Renal pelvis (tissue), 12 donors: ENCODE results near the gene SMPX. TPM values are rescaled to one million over a fixed set of nuclear protein-coding genes. Genes with fewer than 3 reads are reported as not detected.
"Not testable (repeated sequence)": the region's sequence is repeated elsewhere in the genome, so short reads cannot be mapped to it uniquely, and the experiment has no call there.

Experiments used
- DNase-seq: peaks from one replicate; pipeline ENCODE4 v3.0.0-alpha.2; 2013
- long read RNA-seq, 16 experiments: transcript quantifications; one replicate each; lab custom pipeline, GENCODE V29; 2026
- polyA plus RNA-seq, 3 donors: library from polyadenylated mRNA; unstranded; fragments of 120-200 nt; gene quantifications; one replicate each; pipeline ENCODE4 v1.2.1, GENCODE V29; 2013; ENCODE audit not compliant: insufficient read length in 3 of 3

Gene SMPX
- under 1 TPM in 2 of 3 donors, not detected in 1; 0.19 to 0.57 TPM for polyA plus RNA-seq
- long read RNA-seq, donor 1: 0 reads
- long read RNA-seq, donor 2, partial matches to known transcripts: 0 of 1 reads
- long read RNA-seq, donor 2, other reads (novel, unspliced or antisense): 0 of 1 reads
- long read RNA-seq, donor 3: 0 reads
- long read RNA-seq, donor 4: 0 reads
- long read RNA-seq, donor 5: 0 reads
- long read RNA-seq, donor 6, partial matches to known transcripts: 0 of 1 reads
- long read RNA-seq, donor 6, other reads (novel, unspliced or antisense): 0 of 1 reads
- long read RNA-seq, donor 7: 0 reads
- long read RNA-seq, donor 8: 0 reads
- long read RNA-seq, donor 9: 0 reads
- long read RNA-seq, donor 10: 0 reads
- long read RNA-seq, donor 11: 0 reads
- long read RNA-seq, donor 12: 0 reads
- long read RNA-seq, donor 13: 0 reads
- long read RNA-seq, donor 14: 0 reads
- long read RNA-seq, donor 15, partial matches to known transcripts: 0 of 4 reads
- long read RNA-seq, donor 15, other reads (novel, unspliced or antisense): 0 of 4 reads
- long read RNA-seq, donor 16, partial matches to known transcripts: 7 of 7 reads
- long read RNA-seq, donor 16, other reads (novel, unspliced or antisense): 0 of 7 reads

DNA sequence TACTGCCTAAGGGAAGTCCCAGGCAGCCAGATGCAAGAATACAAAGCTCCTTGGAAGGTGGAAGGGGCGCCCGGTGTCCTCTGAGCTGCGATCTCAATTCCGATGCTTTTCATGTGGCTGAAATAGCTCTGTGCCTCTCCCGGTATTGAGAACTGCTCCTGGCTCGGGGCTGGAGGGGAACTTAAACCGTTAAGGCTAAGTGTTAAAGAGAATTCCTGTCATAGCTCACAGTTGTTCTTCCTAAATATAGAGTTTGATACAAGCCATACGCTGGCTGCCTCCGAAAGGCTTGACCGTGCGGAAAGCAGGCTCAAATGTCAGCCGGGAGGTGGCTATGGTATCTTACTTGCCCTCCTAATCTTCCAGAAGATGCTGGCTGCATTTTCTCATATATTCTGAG, at the start of gene SMPX:
Gene SMPX (minus strand): TSS at position 157 of the 400 bp plus-strand sequence. CDS start 3,826 bp downstream, outside the sequence.
- DNase-seq: no peak

DNA sequence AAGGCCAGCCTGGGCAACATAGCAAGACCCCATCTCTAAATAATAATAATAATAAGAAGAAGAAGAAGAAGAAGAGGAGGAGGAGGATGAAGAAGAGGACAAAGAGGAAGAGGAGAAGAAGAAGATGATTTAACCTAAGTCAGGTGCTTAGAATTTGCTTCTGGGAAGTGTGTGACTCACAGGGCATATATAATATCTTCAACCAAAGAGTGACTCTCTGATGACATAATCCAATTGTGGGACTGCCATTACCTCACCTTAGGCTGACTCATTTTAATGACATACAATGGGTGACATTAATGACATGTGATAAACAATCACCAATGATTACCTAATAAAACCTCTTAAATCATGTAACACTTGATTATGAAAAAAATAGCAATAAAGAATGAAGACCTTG, 48.8 kb upstream of the SMPX start:
- DNase-seq: no peak

DNA sequence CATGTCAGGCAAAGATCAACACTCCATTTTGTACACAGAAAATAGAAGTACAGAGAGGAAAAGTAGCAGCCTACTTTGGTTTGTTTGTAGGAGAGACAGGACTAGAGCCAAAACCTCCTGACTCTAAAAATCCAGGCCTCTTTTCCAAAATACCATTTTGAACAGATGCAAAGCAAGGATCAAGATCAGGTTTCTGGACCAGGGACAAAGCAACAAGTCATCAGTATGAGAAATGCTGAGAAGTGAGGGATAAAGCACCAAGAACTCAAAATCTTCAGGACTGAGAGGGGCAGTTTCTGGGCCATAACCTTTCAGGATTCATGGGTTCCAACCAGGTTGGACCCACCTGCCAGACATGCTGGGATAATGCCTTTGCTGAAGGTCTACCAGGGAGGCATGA, 44.9 kb upstream of the SMPX start:
- DNase-seq: no peak

DNA sequence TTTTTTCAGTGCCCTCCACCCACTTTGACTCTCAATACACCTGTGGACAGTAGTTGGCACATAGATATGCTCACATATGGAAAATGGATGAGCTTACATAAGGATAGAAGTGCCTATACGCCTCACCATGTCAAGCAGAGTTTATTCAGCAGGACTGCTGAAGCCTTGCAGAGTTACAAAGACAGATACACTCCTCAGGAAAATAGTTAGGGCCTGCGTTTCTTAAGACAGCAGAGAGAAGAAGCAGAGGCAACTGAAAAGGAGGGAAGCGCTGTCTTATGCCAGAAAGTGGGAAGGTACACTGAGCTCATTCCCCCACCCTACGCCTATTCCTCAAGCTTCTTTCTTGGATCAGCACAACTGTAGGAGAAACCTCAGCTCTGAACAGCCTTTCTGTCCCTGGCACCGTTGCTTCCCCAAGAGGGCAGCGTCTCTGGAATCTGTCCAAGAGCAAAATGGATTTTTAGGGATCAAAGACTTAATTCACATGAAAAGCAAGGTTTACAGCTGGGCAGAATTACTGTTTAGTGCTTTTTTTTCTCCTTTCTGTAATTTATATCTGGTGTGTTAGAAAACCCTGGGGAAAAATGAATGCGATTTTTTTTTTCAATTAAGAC, 44.2 kb upstream of the SMPX start:
- no peak for DNase-seq

DNA sequence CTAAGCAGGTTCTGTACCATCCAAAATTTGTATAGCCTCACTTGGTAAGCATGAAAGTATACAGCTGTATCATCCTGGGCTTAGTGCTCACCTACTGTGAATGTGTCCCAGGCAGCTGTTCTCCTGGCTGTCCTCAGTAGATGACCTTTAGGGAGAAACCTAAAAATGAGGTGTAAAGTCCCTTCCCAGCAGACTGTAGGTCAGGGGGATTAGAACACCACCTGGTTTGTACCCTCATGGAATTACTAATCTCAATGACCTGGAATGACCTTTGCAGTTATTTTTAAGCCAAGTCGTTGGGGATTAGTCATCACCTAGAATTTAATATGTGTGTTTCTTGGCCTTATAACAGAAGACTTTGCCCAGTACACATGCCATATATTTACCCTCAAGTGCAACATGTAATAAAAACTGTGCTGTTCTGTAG, 42.4 kb upstream of the SMPX start:
- DNase-seq: no peak

DNA sequence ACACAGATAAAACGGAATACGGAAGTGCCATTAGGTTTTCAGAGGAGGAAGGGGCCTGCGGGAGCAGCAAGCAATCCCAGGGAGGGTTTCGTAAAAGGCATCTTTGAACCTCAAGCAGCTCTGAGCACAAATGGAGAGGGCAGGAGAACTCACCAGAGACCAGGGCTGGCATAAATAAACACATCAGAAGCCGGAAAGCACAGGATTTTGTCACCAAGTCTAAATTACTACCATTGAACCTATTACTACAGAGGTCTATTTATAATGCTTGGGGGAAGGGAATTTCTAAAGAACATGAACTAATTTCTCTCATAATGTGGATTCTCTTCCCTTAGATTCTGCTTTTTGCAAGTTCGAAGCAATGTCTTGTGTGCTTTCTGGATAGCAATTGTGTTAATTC, 41.9 kb upstream of the SMPX start:
- no peak for DNase-seq

DNA sequence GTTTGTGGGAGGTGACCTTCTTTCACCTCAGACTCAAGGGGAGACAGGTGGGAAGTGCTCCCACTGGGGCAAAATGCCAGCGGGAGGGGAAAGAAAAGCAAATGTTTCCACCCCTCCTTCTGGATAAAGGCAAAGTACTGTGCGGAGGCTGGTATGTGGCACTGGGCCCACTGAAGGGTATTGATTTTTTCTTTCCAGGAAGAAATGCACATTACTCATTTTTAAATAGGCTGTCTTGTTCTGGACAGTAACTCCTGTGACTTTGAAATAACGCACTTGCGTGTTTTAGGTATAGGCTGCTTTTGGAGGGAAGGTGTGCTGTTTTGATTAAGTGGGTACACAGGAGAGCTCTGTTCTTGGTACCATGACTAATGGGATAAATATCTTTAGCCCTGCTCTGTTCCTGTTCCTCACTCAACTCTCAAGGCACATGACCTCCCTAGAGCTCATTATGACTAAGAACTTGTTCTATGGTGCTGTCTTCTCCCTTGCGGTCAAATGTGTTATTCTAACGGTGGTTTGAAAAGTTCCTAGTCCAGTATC, 40.8 kb upstream of the SMPX start:
- no peak for DNase-seq

DNA sequence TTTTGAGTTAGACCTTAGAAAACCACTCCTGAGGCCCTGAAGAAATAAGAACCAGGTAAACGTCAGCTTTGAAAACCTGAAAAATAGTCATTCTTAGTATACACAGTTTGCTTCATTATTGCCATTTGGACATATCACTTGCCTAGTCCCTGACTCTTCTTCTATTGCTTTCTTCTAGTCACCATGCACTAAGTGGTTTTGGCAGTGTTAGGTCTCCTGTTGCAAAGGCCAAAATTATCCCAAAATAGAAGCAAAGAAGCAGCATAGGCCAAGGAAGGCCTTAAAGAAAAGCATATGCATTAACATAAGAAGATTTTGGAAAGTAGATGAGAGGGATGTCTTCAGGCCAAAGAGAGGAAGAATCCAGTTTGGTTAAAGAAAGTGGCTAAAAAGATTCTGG, 24.1 kb upstream of the SMPX start:
- no peak for DNase-seq

DNA sequence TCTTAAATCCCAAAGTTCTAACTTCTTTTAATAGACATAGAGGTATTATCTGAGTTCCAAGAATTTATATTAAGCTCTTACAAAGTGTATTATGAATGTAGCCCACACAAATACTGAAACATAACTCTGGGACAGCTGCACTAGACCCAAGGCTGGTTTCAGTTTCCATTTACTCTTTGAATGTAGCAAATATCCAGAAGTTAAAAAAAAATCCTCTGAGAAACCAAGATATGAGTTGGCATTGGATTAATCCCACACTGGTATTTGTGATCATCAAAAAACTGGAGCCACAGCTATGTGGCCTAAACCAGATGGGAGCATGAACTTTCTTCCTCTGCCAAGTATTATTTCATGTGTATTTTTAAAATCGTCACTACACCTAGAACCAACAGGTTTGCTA, 23.6 kb upstream of the SMPX start:
- no peak for DNase-seq

DNA sequence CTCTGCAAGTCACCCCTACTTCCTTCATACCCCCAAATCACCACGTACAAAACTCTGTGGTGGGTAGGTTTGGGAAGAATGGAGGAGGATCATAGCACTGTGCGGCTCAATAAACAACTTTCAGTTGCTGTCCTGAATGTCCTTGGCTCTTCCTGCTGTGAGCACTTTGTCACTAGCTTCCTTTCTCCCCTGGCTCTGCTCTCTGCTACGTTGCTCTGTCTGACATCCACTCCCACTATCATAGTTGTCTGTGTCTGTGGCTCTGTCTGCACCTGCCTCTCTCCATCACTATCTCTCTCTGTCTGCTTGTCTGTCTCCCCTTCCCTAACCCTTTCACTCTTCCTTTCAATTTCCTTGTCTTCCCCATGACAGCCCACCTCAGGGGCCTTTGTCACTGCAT, 21.2 kb upstream of the SMPX start:
- DNase-seq: no peak

DNA sequence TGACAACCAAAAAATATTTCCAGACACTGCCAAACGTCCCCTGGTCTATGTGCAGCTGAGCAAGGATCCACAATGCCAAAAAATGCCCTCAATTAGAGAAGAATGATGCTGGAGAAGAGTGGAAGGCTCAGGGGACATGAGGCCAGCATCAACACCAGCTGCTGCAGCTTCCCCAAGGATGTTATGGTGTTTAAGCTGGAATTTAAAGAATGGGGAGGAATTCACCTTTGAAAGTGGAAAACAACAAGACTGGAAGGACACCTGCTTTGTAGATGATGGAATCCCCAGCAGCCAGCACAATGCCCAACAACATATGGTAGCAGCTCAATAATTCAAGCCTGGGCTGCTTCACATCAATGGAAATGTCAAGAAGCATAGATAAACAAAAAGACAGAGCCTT, 20.3 kb upstream of the SMPX start:
- no peak for DNase-seq

DNA sequence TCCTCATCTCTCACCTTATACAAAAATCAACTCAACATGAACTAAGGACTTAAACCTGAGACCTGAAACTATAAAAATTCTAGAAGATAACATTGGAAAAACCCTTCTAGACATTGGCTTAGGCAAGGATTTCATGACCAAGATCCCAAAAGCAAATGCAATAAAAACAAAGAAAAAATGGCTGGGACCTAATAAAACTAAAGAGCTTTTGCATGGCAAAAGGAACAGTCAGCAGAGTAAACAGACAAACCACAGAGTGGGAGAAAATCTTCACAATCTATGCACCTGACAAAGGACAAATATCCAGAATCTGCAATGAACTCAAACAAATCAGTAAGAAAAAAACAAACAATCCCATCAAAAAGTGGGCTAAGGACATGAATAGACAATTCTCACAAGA, 17.2 kb upstream of the SMPX start:
- not testable (repeated sequence) for DNase-seq

DNA sequence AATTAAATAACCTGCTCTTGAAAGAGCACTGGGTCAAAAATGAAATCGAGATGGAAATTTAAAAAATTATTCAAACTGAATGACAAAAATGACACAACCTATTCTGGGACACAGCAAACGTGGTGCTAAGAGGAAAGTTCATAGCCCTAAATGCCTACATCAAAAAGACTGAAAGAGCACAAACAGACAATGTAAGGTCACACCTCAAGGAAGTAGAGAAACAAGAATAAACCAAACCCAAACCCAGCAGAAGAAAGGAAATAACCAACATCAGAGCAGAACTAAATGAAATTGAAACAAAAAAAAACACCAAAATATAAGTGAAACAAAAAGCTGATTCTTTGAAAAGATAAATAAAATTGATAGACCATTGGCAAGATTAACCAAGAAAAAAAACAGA, 15.1 kb upstream of the SMPX start:
- DNase-seq: not testable (repeated sequence)

DNA sequence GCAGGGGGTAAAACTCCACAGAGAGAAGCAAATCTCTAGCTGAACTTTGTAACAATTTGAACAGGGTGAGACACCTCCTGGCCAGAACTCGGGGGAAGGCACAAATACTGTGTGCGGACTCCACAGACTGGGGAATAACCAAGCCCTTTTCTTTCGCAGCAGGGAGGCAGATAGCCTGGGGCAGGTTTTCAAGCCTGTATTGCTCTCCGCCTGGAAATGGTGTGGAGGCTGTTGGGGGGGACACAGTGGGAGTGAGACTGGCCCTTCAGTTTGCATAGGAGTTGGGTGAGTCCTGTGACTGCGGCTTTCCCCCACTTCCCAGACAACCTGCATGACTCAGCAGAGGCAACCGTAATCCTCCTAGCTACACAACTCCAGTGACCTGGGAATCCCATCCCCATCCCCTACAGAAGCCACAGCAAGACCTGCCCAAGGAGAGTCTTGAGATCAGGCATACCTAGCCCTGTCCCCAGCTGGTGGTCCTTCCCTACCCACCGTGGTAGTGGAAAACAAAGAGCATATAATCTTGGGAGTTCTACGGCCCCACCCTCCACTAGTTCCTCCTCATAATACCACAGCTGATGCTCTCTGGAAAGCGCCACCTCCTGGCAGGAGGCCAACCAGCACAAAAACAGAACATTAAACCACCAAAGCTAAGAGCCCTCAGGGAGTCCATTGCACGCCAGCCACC, 12.9 kb upstream of the SMPX start:
- no peak for DNase-seq

DNA sequence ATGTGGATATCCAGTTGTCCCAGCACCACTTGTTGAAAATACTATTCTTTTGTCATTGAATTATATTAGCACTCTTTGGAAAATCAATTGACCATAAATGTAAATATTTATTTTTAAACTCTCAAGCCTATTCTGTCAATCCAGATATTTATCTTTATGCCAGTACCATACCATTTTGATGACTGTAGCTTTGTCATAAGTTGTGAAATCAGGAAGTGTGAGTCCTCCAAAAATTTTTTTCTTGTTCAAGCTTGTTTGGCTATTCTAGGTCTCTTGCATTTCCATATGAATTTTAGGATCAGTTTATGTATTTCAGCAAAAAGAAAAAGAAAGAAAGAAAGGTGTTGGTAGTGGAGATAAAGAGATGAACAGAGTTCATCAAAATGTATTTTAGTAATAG, 8.2 kb upstream of the SMPX start:
- no peak for DNase-seq

DNA sequence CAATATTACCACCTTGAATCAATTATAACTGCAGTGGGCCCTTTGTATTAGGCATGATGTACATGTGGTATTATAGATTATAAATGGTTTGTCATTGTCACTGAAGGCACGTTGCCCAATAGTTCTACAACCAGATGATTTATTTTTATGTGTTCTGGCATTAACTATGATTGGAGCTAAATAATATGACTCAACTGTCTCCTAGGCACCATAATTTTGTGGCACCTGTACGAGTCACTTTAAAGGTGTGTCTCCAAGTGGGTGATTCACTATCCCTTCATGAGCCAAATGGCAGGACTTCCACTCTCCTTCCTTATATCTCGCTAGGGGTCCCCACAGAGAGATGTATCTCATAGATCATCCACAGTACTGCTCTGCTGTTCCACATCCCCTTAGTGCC, 6.1 kb upstream of the SMPX start:
- no peak for DNase-seq

DNA sequence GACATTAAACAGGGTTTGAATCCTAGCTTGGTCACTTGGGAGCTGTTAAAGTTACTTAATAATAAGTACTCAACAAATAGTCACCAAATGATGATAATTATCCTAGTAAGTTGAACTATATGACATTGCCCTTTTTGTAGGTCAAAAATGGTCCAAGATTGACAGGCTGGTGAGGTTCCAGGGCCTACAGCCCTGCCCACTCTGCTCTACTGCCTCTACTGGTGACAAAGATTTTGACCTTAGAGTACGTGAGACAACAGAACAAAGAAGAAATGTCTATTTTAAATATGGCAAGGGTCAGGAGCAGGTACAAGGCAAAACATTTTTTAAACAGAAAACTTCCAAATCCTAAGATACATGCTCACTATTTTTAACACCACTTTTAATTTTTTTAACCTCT, 572 bp upstream of the SMPX start:
- no peak for DNase-seq

DNA sequence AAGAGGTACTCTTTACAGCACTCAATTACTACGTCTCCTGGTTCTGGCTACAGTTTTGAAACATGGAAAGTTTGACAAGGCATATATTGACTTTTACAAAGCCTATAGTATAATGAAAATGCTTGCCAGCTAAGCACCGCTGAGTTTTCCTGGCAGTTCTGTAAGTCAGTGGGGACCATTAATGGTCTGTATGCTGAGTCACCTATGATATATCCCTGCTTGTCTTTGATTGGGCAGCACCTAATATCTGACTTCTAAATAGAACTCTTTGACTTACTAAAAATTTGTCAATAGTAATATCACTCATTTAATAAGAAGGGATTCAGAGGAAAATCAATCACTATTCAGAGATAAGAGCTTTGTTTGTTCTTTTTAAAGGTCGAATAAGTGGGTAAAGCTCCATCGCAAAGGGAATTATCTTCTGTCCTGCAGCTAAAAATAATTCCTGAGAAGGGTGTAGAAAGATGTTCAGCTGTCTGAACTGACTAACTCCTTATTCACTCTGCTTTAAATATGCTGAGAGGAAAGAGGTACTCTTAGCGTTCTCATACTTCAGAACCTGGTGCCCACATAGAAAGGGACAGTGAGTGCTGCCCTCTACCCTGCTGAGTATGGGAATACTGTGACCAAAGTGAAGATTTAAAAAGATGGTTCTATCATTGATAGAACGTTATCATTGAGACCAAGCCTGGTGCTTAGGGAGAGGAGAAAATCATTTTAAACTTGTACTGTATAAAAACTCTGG, 959 bp downstream of the SMPX start:
- no peak for DNase-seq

DNA sequence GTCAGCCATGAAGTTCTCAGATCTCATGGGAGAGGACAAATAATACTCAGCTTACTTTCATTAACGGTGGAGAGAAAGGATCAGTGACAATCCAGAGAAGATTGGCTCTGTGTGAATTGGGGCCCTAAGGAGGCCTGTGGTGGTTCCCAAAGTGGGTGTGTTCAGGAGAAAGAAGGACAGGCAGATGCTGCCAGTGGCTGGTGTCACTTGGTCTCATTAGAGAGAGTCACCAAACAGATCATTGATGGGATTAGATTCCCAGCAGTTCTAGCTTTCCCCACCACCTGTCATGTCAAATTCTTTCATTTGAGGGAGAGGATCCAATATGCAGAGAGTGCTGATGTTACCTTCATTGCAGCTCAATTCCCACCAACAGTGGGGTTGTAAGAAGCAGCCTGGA, 8.0 kb downstream of the SMPX start:
- no peak for DNase-seq

DNA sequence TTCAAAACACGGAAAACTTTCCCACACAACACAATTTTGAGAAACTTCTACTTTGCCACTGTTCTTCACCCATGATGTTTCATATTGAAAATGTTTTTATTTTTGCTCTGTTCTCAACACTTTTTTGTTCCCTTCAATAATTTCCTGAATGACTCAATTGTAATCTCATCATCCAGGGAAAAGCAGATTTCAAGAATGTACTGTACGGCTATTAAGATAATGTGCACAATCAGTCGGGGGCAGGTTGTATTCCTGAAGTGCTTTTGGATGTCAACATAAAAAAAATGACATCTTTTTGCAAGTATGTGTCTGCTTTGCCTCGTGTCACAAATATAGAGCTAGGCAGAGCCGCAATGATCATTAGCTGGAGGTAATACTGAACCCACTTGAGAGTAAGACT, 9.7 kb downstream of the SMPX start:
- DNase-seq: no peak

DNA sequence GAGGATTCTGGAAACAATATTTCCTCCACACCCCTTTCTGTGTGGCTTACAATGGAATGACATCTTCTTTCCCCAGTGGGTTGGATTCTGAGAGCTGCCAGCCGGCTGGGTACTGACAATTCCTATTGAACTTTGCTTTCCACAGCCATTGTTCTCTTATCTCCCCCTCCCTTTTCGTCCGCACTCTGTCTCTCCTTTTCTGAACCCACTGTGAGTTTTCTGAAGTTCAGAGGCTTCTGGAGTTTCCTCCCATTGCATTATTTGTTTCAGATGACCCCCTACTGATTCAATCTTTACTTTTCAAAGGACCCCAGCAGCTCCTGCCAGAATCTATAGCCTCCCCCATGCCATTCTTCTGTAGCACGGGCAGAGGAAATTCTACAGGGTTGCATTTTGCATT, 10.4 kb downstream of the SMPX start:
- no peak for DNase-seq

DNA sequence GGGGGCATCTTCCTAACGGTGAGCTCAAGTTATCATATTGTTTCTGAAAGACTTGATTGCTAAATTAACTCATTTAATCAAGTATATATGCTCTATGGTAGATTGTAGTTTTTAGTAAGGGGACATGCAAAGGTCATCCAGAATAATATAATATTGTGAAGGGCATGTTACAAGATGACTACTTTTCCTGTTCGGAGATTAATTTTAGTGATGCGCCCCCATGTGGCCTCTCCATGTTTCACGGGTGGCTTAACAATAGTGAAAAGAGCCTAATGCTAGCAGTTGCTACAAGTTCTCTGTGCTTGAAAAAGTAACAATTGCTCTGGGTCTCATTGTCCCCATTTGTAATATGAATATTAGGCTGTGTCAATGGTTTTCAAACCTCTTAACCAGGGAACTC, 12.2 kb downstream of the SMPX start:
- DNase-seq: no peak
